NB4 (cell line): ENCODE measurements around the gene CD151.

Experiments
- DNase-seq: peaks from one replicate; pipeline ENCODE4 v3.0.0; 2010; ENCODE audit warnings: low read depth
- H3K4me3 ChIP-seq: one replicate; pipeline ENCODE4 v1.5.1; 2011; ENCODE audit warnings: mild to moderate bottlenecking, low read depth, low read length, moderate library complexity
- CTCF ChIP-seq: IDR thresholded peaks from one replicate; pipeline ENCODE4 v1.5.1; 2012; ENCODE audit warnings: low read depth, low read length
- MAX ChIP-seq: IDR thresholded peaks from 2 replicates; pipeline ENCODE4 v1.6.1; 2011; ENCODE audit warnings: low read depth, low read length
- MYC ChIP-seq: IDR thresholded peaks from 2 replicates; pipeline ENCODE4 v1.6.1; 2011; ENCODE audit warnings: low read depth, low read length
- POLR2A ChIP-seq: IDR thresholded peaks from 2 replicates; pipeline ENCODE4 v1.6.1; 2011; ENCODE audit warnings: mild to moderate bottlenecking; ENCODE audit not compliant: insufficient read length; ENCODE audit errors: extremely low read depth

The CD151 gene

GRCh38 chr11:823441-824291, 9.1 kb upstream of the CD151 start:
- DNase-seq: no peak
- TF ChIP-seq MYC: no peak
- no peak for TF ChIP-seq MAX
- no peak for TF ChIP-seq CTCF
- TF ChIP-seq POLR2A: no peak
- no peak overlapping the region for H3K4me3 ChIP-seq

- H3K4me3 ChIP-seq: no peak overlapping the region
- DNase-seq: no peak
- TF ChIP-seq MAX (no peak), POLR2A (no peak), CTCF (no peak), MYC (no peak)
Observed at GRCh38 chr11:824292-824880, 8.4 kb upstream of the CD151 start.

GRCh38 chr11:824942-825341, 7.8 kb upstream of the CD151 start:
- H3K4me3 ChIP-seq: no peak overlapping the region
- no peak for DNase-seq
- TF ChIP-seq POLR2A (no peak), MYC (no peak), MAX (no peak)

- TF ChIP-seq MYC (no peak), MAX (no peak), POLR2A (peak; percentile 15), CTCF (no peak)
- no peak for DNase-seq
- no peak overlapping the region for H3K4me3 ChIP-seq
Observed at GRCh38 chr11:825366-826226, 7.2 kb upstream of the CD151 start.

GRCh38 chr11:826227-826621, 6.5 kb upstream of the CD151 start:
- no peak overlapping the region for H3K4me3 ChIP-seq
- TF ChIP-seq MYC (no peak), MAX (no peak), CTCF (no peak), POLR2A (no peak)
- no peak for DNase-seq

- peak overlapping the region; percentile 44 for H3K4me3 ChIP-seq
- TF ChIP-seq MYC: no peak
- TF ChIP-seq CTCF: no peak
- TF ChIP-seq MAX: no peak
- TF ChIP-seq POLR2A: no peak
- DNase-seq: peak; percentile 81
Observed at GRCh38 chr11:826836-827145, 6.0 kb upstream of the CD151 start.
